Anterior cingulate cortex (tissue), 58 donors: ENCODE data around the gene SLC35F3.

Source experiments
- DNase-seq, 58 donors: peaks; one replicate each; lab custom pipeline; 2025; lab: John Stamatoyannopoulos, UW

Gene SLC35F3

DNA sequence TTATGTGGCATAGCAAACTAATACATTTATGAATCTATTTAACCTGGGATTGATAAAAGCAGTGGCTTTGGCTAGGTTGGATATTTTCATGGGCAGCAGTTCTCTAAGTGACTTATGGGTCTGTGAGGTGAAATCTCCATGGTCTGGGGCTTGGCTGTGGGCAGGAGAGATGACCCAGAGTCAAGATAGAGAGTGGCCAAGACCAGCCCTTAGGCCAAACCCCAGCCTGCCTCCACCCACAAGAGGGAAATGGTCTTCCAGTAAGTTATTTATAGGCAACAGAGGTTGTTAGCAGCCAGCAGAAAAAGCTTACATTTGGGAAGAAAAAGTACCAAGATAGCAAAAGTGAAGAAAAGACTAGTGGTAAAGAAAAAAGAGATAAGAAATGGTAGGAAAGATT, 61.4 kb downstream of the SLC35F3 start:
- no peak for DNase-seq

DNA sequence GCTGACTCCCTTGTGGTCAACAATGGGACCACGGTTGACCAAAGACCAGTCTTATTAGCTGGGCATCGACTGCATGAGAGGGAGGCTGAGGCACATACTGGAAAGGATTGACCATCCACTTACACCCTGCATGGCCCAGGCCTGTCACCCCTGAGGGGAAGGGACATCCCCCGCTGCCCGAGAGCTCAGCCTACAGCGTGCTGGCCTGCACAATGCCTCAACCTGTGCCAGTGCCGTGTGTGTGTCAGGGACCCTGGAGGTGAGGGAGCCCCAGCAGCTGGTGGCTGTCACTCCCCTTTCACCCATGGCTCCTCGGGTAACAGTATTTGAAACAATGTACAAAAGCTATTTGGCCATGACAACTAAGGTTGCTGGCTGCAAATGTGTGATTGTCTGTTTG, 67.3 kb downstream of the SLC35F3 start:
- no peak for DNase-seq

DNA sequence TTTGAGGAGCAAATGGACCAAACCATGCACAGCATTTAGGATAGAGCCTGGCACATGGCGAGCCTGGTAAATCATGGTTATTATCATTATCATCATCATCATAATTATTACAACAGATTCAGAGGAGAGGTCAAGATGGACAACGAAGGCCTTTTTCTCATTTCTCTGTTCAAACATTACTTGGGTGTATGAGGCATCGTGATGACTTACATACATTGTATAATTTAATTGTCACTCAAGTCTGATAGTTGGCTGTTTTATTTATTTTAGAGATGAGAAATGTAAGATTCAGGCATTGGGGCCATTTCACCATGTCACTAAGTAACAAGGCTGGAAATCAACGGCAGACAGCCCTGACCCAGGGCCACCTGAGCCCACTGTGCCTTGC, 68.1 kb downstream of the SLC35F3 start:
- no peak for DNase-seq

DNA sequence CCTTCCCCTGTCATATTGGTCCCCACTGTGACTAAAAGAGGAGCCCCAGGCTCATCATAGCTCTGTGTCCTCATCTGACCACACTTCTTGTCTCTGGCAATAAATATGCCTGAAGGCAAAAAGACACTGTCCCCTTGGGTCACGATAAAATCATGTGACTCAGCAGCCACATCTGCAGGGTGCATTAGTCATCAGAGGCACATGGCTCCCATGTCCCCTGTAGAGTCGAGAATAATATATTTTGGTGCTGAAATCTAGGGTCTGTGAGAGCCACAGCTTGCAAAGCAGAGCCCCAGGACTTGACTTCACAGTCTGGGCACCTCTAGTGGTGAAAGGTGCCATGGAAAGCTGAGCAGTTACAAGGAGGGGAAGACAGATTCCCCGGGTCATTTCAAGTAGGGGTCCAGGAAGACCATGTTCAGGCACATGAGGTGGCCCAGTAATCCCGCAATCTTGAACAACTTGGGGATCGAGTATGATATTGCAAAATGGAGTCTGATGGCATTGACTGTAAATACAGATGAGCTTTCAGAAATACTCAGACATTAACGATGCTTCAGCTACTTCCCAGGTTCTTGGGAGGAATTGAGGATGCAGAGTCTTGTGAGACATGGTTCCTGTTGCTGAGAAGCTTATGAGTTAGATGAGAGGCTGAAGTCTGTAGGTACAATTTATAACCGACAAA, 68.6 kb downstream of the SLC35F3 start:
- DNase-seq, result peak in 1 of 58 donors; percentile 2

DNA sequence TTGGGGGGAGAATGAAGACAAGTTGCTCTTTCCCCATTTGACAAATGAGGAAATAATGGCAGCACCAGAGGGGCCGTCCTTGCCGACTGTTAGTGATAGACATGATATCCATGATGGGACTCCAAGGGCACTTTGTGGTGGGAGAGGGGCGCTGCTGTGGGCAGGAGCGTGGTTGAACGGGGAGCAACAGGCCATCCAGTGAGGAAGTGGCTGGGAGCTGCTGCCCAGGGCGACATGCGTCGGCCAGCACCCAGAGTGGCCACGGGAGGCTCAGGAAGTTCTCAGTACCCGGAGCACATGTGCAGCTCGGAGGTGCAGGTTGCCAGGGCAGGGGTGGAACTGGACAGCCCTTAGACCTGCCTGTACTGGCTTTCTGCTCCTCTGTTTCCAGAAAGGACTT, 71.0 kb downstream of the SLC35F3 start:
- no peak for DNase-seq

DNA sequence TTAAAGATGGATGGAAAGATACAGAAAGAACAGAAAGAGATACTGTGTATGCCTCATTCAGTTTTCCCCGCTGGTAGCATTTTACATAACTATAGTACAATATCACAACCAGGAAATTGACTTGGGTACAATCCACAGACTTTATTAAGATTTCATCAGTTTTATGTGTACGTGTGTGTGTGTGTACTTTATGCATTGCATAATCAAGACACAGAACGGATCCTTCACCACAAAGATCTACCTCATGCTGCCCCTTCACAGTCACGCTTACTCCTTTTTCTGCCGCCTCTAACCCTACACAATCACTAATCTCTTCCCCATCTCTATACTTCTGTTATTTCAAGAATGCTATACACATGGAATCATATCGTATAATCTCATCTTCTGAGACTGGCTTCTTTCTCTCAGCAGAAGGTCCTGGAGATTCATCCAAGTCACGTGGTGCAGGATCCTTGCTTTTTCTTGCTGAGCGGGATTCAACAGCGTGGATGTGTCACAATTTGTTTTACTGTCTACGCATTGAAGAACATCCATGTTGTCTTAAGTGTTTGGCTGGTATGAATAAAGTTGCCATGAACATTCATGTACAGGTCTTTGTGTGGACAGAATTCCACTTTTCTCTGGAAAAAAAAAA, 76.7 kb downstream of the SLC35F3 start:
- no peak for DNase-seq

DNA sequence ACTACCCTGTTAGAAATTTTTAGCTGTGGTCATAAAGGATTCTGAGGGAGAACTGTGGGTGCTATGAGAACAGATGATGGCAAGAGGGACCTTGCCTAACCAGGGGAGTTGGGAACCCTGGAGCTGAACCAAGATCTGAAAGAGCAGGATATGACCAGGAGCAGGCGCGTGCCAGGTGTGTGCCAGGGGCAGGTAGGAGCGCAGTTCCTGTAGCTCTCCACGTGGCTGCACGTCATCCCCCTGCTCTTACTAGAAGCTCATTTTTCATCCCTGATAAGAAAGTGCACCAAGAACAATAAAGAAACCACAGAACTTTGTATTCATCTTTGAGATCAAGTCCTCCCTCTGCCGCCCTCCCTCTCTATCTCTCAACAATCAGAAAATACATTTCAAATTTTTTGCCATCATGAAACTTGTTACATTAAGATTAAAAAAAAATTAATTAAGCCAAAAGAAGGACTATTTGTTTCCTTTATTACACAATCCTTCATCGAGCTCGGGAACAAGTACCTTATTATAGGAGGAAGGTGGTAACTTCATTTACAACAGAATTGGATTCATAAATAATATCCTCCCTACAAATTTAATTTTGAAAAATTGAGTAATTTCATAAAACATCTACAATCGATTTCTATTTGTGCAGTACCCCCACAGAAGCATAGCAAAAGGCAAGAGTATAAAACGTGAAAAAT, 78.5 kb downstream of the SLC35F3 start:
- DNase-seq, result no peak

DNA sequence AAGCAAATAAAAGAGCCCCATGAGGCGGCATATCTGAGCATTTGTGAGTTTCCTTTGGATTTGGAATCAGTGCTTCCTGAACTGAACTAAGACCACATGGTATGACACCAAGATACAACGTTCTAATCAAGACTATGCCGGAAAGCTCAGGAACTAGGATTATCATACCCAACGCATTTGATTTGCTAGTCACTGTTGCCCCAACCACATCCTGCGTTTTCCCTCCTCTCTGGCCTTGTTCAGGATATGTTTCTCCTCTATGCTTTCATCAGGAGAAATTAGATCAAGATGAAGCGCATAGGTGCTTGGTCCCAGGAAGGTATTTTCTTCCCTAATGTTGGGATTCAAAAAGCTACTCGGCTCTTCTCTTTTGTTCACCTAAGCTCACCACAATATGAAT, 79.3 kb downstream of the SLC35F3 start:
- no peak for DNase-seq

DNA sequence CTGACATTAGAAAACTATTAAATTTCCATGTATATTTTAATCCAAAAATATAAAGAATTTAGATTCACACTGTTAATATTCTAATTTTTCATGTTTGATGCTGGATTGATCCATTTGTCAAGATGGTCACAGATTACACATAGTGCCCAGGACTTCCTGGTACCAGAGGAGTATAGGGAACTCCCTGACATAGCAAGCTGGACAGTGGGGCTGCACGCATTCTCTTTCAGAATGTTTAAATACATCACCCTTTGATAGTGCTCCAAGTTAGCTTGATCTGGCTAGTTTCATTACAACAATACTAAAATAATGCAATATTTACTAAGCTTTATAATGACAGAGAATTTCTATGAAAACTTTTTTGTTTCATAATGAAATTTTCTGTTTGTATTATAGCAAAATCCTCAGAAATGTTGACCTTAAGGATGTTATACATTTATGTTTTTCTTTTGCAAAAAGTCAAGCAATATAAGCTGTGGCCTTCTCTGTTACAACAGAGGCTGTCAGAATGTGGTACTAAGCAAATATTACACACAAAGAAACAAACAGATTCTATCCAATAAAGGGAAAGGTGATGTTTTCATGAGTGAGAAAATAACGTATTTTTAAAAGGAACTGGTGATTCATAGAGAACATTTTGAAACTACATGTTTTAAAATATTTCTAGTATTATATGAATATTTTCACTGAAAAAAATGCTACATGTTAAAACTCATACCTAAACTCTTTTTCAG, 84.7 kb downstream of the SLC35F3 start:
- no peak for DNase-seq

DNA sequence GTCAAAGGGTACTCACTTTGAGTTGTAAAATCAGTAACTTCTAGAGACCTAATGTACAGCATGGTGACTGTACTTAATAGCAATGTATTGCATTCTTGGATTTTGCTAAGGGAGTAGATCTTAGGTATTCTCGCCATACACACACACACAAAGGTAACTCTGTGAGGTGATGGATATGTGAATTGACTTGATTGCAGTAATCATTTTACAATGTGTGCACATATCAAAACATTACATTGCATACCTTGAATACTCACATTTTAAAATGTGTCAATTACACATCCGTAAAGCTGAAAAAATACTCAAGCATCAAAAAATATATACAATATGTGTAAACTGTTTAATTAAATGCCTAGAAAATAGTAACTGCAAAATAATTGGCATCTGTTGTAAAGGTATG, 86.0 kb downstream of the SLC35F3 start:
- DNase-seq, result no peak

DNA sequence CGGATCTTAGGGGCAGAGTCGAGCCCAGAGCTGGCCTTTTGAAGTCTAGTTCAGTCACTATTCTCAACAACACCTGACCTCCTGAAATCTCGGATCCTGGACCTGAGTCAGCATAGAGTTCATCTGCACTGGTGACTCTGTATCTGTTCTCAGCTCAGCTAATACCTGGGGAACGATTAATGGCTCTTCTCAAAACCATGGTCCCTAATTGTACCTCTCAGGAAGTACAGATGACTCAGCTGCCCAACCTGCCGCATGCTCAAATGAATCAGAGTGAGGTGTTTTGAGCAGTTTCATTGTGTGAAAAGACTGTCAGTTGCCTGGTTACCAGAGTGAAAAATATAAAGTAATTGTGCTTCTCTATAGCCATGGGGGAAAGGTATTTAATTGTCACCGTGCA, 89.2 kb downstream of the SLC35F3 start:
- no peak for DNase-seq

DNA sequence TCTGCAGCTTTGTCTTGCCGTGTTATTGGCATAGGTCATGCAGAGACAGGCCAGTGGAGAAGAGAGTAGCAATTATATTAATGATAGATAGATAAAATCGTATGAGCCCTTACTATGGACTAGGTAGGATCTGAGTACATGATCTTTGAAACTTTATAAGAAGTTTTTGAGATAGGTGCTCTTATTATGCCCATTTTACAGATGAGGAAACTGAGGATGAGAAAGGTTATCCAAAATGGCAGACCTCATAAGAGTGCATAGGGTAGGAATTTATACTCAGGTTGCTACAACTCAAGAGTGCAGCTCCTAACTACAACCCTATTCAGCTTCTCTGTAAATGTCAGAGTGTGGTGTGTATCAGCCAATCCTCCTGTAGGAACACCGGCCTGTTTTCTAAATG, 89.6 kb downstream of the SLC35F3 start:
- no peak for DNase-seq

DNA sequence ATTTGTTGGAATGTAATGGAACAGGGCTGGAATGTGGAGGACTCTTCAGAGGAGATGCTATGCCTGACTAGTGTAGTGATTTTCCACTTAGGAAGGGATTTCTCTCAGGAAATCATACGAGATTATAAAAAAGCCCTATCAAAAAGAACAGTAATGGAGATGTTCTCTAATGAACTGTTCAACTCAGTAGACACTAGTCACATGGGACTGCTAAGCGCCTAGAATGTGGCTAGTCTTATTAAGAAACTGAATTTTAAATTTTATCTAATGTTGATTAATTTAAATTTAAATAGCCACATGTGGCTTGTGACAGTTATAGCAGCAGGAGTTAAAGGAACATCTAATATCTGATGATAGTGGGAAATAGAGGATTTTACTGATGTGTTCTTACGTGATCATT, 94.0 kb downstream of the SLC35F3 start:
- DNase-seq, result no peak

DNA sequence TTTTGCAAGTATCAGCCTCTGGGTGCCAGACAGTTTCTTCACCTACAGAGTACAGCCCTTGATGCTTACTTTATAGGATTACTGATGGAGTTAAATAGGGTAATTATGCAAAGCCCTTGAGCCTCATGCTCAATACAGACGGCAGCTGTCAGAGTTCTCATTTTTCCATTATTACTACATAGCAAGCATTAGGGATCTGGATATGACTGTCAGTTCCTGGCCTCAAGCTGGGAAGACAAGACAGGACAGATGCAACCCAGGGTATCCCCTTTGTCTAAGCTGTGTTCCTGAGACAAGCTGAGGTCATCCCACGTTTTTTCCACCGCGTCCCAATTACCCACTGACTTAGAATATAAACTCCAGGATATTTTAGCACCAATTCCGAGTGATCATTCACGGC, 94.4 kb downstream of the SLC35F3 start:
- no peak for DNase-seq

DNA sequence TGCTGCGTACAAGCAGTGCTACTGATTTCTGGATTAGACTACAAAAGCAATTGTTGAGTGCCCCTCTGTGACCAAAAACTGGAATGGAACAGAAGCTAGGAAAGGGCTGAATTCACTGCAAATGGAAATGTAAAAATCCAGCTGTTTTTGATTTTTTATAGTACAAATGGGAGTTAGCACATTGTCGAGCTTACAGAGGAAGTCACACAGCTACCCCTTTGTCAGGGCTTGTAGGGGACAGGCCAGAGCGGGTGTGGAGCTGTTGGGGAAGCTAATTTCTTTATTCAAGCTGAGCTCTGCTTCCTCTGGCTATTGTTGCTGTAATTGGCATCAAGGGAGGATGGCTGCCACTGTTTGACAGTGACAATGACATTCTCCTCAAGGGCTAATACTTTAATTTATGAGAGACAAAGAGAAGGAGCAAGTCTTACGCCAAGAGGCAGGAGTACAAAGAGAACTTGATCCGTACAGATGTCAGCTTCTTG, 96.1 kb downstream of the SLC35F3 start:
- peak in 11 of 58 donors; percentile 1 to 61 (median 7) for DNase-seq

DNA sequence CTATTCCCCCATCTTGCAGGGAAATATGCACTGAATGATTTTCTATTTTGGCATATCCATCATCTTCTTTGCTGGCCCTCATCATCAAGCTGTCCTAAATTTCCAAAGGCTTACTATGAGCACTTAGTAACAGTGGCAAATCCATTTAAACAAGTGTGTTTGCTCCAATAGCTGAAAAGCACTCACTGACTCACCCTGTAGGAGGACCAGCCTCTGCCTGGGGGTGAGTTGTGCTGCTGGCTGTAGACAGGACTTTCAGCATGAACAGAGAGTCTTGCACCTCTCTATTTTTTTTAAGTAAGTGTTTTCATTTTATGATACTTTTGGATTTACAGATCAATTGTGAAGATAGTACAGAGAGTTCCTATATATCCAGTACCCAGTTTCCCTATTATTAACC, 97.3 kb downstream of the SLC35F3 start:
- DNase-seq, result no peak

DNA sequence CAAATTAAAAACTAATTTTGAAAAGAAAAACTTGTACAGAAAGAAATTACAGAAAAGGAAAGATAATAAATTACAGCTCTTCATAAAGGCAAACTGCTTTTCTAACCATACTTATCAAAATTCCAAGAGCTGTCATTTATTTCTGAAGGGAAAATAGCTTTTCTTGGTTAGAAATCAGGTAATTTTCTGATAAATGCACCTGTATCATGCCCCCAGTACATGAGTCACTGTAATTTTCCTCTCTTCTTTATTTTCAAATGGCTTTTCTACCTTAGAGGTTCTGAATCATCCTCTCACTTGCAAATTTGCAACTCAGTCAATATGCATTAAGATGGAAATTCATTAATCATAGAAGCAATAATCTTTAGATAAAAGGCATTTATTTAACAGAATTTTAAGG, 100.1 kb downstream of the SLC35F3 start:
- DNase-seq, result no peak

DNA sequence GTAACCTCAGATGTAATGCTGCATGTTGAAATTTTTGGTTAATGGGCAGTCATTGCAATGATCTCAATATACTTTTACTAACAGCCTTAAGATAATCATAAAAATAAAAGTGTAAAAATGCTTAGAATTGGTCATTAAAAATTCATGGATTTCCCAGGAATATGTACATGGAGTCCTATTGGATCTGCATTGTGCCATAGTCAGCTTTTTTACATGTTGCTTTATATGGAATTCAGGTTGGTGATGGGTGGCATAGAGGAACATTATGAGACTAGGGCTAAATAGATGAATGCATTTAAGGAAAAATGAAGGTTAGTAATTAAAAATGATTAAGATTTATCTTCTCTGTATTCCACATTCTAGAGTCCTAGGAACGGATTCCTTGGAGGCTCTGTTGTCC, 103.2 kb downstream of the SLC35F3 start:
- no peak for DNase-seq

DNA sequence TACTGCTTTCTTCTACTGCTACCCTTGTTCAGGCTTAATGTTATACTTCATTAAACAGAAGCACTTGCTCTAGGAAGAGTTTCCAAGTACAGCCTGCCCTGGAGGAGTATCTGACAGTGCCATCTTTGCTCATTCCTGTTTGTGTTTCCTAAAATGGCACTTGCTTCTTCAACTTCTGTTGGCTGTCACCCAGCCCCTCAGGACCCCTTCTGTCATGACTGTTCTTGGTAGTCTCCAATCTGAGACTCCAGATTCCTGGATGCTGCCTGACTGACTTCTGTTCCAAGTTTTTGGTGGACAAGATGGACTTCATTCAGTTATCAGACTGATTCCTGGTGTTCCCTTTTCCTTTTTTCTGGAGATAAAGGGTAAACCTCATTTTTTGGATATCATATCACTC, 104.1 kb downstream of the SLC35F3 start:
- no peak for DNase-seq

DNA sequence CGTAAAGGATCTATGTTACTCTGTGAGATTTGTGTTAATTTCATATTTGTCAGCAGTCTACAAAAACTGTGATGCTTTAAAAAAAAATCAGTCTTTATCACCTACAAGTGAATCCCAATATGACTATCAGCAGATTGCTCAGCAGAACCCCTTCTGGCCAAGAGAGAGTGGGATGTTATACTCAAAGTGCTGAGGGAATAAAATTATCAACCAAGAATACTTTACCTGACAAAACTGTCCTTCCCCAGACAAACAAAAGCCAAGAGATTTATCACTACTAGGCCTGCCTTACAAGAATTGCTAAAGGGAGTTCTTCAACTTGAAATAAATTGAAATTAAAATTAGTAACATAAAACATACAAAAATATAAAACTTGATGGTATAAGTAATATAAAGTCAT, 105.2 kb downstream of the SLC35F3 start:
- no peak for DNase-seq

DNA sequence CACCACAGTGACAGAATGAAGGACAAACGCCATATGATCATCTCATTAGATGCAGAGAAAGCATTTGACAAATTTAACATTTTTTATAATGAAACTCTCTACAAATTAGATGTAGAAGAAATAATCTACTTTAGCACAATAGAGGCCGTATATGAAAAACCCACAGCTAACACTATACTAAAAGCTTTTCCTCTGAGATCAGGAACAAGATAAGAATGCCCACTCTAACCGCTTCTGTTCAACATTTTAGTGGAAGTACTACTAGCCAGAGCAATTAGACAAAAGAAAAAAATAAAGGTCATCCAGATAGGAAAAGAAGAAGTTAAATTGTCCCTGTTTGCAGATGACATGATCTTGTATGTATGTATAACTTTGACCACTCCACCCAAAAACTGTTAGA, 109.7 kb downstream of the SLC35F3 start:
- DNase-seq, result no peak
